B cell (primary cell): ENCODE results near the gene DOCK3. TPM values are rescaled to one million over a fixed set of nuclear protein-coding genes. Genes with fewer than 3 reads are reported as not detected.

Source experiments
- ATAC-seq: fragments of 200-7000 bp; cut with Tn5 transposase; one replicate; pipeline ENCODE4 v1.10.0; 2021; ENCODE audit warnings: low read depth, mild to moderate bottlenecking, moderate number of reproducible peaks, moderate library complexity
- CTCF ChIA-PET: fragments of 350-600 bp; sonication (Branson Sonifier 250); formaldehyde crosslinking; loops from one replicate; lab custom pipeline; 2021; ENCODE audit warnings: antibody characterized with exemption, inconsistent platforms; lab: Charles Lee
- POLR2A ChIA-PET: fragments of 350-600 bp; sonication (Branson Sonifier 250); formaldehyde crosslinking; loops from one replicate; lab custom pipeline; 2021; ENCODE audit warnings: antibody characterized with exemption; lab: Charles Lee
- DNase-seq: peaks from one replicate; pipeline ENCODE4 v3.0.0; 2013
- H2AFZ ChIP-seq: 2 replicates; pipeline ENCODE4 v1.6.1; 2012; ENCODE audit warnings: mild to moderate bottlenecking, low read depth, low read length; ENCODE audit not compliant: insufficient read depth, poor library complexity, severe bottlenecking
- H3K27ac ChIP-seq, 2 donors: 1 replicate in 1 of 2; 2 replicates in 1 of 2; pipeline ENCODE4 v1.5.1; 2012 to 2013; ENCODE audit warnings: low read length in 2 of 2, mild to moderate bottlenecking in 2 of 2, moderate library complexity in 1 of 2
- H3K27me3 ChIP-seq, 4 experiments: fragments of 200-600 bp in 1 of 4; sonication (generic) in 1 of 4; replicated peaks in 1 of 4; 1 replicate in 2 of 4; 2 replicates in 2 of 4; pipeline versions ENCODE4 v1.6.1 to v1.7.0; 2013 to 2016; ENCODE audit warnings: low read length in 3 of 4, mild to moderate bottlenecking in 2 of 4, mixed read lengths in 1 of 4, moderate library complexity in 1 of 4; ENCODE audit not compliant: insufficient read depth in 4 of 4, control insufficient read depth in 3 of 4; ENCODE audit errors: control extremely low read depth in 1 of 4
- H3K36me3 ChIP-seq, 2 experiments: replicated peaks in 1 of 2; 1 replicate in 1 of 2; 2 replicates in 1 of 2; pipeline versions ENCODE4 v1.6.1 to v1.7.1; 2013; ENCODE audit warnings: low read length in 1 of 2; ENCODE audit not compliant: insufficient read depth in 2 of 2, control insufficient read depth in 1 of 2; ENCODE audit errors: control extremely low read depth in 1 of 2, extremely low read depth in 1 of 2
- H3K4me1 ChIP-seq, 2 donors: fragments of 200-600 bp in 1 of 2; sonication (generic) in 1 of 2; 1 replicate in 1 of 2; 2 replicates in 1 of 2; pipeline versions ENCODE4 v1.5.1 to v1.6.1; 2013 to 2017; ENCODE audit warnings: low read length in 2 of 2; ENCODE audit not compliant: control insufficient read depth in 2 of 2, insufficient read depth in 2 of 2
- H3K4me2 ChIP-seq: replicated peaks from 2 replicates; pipeline ENCODE3; 2012; ENCODE audit warnings: mild to moderate bottlenecking, low read depth, low read length; ENCODE audit not compliant: poor library complexity, severe bottlenecking
- H3K4me3 ChIP-seq, 5 experiments: fragments of 200-600 bp in 1 of 5; sonication (generic) in 1 of 5; 1 replicate in 3 of 5; 2 replicates in 2 of 5; pipeline versions ENCODE4 v1.5.1 to v1.7.0; 2011 to 2016; ENCODE audit warnings: low read length in 4 of 5, mild to moderate bottlenecking in 4 of 5, low read depth in 2 of 5, control low read depth in 1 of 5, moderate library complexity in 1 of 5; ENCODE audit not compliant: insufficient read depth in 1 of 5; ENCODE audit errors: control extremely low read depth in 1 of 5, extremely low read depth in 1 of 5
- H3K79me2 ChIP-seq: fragments of 200-600 bp; sonication (generic); one replicate; pipeline ENCODE4 v1.6.0; 2016; ENCODE audit warnings: low read length; ENCODE audit not compliant: control insufficient read depth, insufficient read depth
- H3K9ac ChIP-seq: fragments of 200-600 bp; sonication (generic); 2 replicates; pipeline ENCODE4 v1.6.1; 2017; ENCODE audit warnings: mild to moderate bottlenecking, low read length, moderate library complexity
- H3K9me3 ChIP-seq, 3 donors: one replicate each; pipeline versions ENCODE4 v1.6.1 to v1.7.1; 2013; ENCODE audit warnings: low read length in 2 of 3; ENCODE audit not compliant: control insufficient read depth in 2 of 3, insufficient read depth in 1 of 3; ENCODE audit errors: control extremely low read depth in 1 of 3
- H4K20me1 ChIP-seq: 2 replicates; pipeline ENCODE4 v1.6.0; 2012; ENCODE audit warnings: mild to moderate bottlenecking, low read length; ENCODE audit not compliant: insufficient read depth, control insufficient read depth, poor library complexity, severe bottlenecking
- H3K27ac Mint-ChIP-seq: one replicate; pipeline ENCODE4 v1.8.0; 2021; ENCODE audit warnings: mixed read lengths
- H3K27me3 Mint-ChIP-seq: one replicate; pipeline ENCODE4 v1.8.0; 2021; ENCODE audit warnings: mixed read lengths
- H3K4me1 Mint-ChIP-seq: one replicate; pipeline ENCODE4 v1.8.0; 2021; ENCODE audit warnings: mixed read lengths
- H3K4me3 Mint-ChIP-seq: one replicate; pipeline ENCODE4 v1.8.0; 2021; ENCODE audit warnings: mixed read lengths
- H3K9me3 Mint-ChIP-seq: one replicate; pipeline ENCODE4 v1.8.0; 2022; ENCODE audit warnings: mixed read lengths; ENCODE audit not compliant: insufficient read depth
- CTCF ChIP-seq: fragments of 200-600 bp; IDR thresholded peaks from one replicate; pipeline ENCODE4 v1.8.0; 2022; ENCODE audit warnings: antibody characterized with exemption, mild to moderate bottlenecking
- EZH2 ChIP-seq: IDR thresholded peaks from 2 replicates; pipeline ENCODE4 v1.6.1; 2012; ENCODE audit warnings: borderline replicate concordance, low read depth, mild to moderate bottlenecking, moderate library complexity, low read length; ENCODE audit not compliant: insufficient read depth, poor library complexity, severe bottlenecking
- WGBS: methylation state at CpG from one replicate; pipeline ENCODE4 v1.1.5; 2013; ENCODE audit warnings: missing lambda C conversion rate; ENCODE audit not compliant: insufficient coverage; 5-methylcytosine and 5-hydroxymethylcytosine counted together
- intact Hi-C: fragments of 100-400 bp; cut with micrococcal nuclease; formaldehyde crosslinking; loops from one replicate; pipeline ENCODE4 v1.10.0; 2022
- polyA plus RNA-seq: library from polyadenylated mRNA; depleted of rRNA; stranded (reverse); fragments of >200 nt; gene quantifications from 2 replicates; pipeline ENCODE4 v1.2.3, GENCODE V29; 2012
- total RNA-seq, 2 donors: library from RNA; stranded (reverse); fragments of 120-200 nt in 1 of 2; gene quantifications; 1 replicate in 1 of 2; 2 replicates in 1 of 2; pipeline versions ENCODE4 v1.2.3 to v1.2.4, GENCODE V29; 2013 to 2022

Gene DOCK3
- total and polyA plus RNA-seq, 2 donors (not counting 1 experiment from before 2014, with no cell fraction given): 0.06 to 0.30 TPM

DNA sequence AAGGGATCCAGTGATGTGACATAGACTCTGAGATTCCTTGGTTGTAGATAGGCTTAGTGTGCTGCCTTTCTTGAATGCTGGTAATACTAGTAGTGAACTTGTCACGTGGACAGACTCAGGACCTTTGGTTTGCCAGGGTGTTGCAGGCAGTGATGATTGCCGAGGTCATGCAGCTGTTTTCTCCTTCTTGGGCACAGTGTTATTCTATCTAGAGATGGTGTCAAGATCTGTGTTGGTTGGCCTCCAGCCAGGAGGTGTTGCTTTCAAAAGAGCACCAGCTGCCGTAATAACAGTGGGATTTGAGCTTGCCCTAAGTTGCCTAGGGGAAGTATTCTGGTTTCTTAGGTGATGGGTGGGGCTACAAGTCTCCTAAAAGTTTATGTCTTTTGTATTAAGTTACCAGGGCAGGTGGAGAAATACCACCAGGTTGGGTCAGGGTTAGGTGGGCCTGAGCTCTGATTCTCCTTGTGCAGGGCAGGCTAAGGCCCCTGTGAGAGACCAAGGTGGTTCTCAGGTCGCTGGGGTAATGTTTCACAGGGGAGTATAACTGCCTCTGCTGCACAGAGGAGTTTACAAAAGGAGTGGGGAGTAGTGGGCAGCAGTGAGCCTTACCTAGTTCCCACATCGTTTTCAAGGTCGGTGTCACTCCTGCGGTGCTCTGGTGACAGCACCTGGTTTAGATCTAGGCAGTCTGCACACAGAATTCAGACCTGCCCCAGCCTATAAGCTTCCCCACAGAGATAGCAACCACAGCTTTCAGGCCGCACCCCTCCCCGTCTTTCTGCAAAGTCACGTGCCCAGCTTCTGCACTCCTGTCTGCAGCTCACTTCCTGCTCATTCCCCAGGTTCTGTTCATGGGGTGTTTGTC is 350.3 kb downstream of the DOCK3 start:
- ChIA-PET CTCF (no interaction called here), POLR2A (no interaction called here)
- Mint-ChIP-seq H3K27me3 (peaks cover 24% of the 10 kb centered on the region), H3K27ac (no peak overlapping the region), H3K9me3 (peaks cover 2% of the 10 kb centered on the region), H3K4me1 (peaks cover 8% of the 10 kb centered on the region), H3K4me3 (no peak overlapping the region)
- H3K27ac ChIP-seq: no peak overlapping the region
- peaks cover 0 to 8% of the 10 kb centered on the region in 2 donors for H3K4me1 ChIP-seq
- no peak overlapping the region for H3K9ac ChIP-seq
- DNase-seq (peak; percentile 13), ATAC-seq (peak; percentile 28)
- no peaks in the 10 kb centered on the region for H4K20me1 ChIP-seq
- H3K79me2 ChIP-seq: no peaks in the 10 kb centered on the region
- no peak overlapping the region for H3K4me3 ChIP-seq
- H3K4me2 ChIP-seq: no peak overlapping the region
- intact Hi-C loops: no loop called here
- H3K27me3 ChIP-seq: peaks cover 0 to 7% (median 0%) of the 10 kb centered on the region in 4 experiments
- TF ChIP-seq EZH2 (no peak), CTCF (no peak)
- peak overlapping the region; percentile 27 for H2AFZ ChIP-seq
- 43% methylated on average over 6 of the region's 10 CpGs for WGBS
- H3K9me3 ChIP-seq: peaks cover 0 to 7% (median 0%) of the 10 kb centered on the region in 3 donors
- no peaks in the 10 kb centered on the region for H3K36me3 ChIP-seq

DNA sequence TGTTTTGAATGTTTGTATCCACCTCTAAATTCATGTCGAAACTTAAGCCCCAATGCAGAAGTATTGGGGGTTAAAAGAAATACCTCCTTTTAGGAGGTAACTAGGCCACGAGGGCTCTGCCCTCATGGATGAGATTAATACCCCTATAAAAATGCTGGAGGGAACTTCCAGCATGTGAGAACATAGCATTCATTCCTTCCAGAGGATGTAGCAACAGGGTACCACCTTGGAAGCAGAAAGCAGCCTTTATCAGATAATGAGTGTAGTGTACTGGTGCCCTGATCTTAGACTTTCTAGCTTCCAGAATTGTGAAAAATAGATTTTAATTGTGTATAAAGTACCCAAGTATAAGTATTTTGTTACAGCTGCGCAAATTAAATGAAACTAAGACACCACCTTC is 356.9 kb downstream of the DOCK3 start:
- Histone ChIP-seq H3K4me1 (no peaks in the 10 kb centered on the region), H3K36me3 (no peaks in the 10 kb centered on the region), H4K20me1 (no peaks in the 10 kb centered on the region), H3K4me2 (no peak overlapping the region), H3K4me3 (no peak overlapping the region), H3K27ac (no peak overlapping the region), H3K9ac (no peak overlapping the region), H2AFZ (no peak overlapping the region), H3K27me3 (peaks cover 0 to 8% (median 0%) of the 10 kb centered on the region in 4 experiments), H3K9me3 (peaks cover 0 to 7% (median 0%) of the 10 kb centered on the region in 3 donors), H3K79me2 (no peaks in the 10 kb centered on the region)
- no peaks in the 10 kb centered on the region for H3K4me1 Mint-ChIP-seq
- TF ChIP-seq CTCF: no peak
- no peak for TF ChIP-seq EZH2
- H3K27ac Mint-ChIP-seq: no peak overlapping the region
- H3K9me3 Mint-ChIP-seq: no peaks in the 10 kb centered on the region
- H3K27me3 Mint-ChIP-seq: peaks cover 11% of the 10 kb centered on the region
- ATAC-seq (no peak), DNase-seq (no peak)
- H3K4me3 Mint-ChIP-seq: no peak overlapping the region
- POLR2A ChIA-PET: no interaction called here
- intact Hi-C loops: no loop called here
- CTCF ChIA-PET: interaction anchor here (1.1 kb wide), 1 partner anchor 60 kb away, joined by 3 read pairs; no protein-coding TSS in a partner anchor
- 40% methylated on average over 1 of the region's 3 CpGs for WGBS
